Measurements from ENCODE around the gene MGME1.

The MGME1 gene

GRCh38 chr20:17940224-17940971, 28.4 kb upstream of the MGME1 start:
- DNase-seq (ENCODE audit: low read depth in 2 of 2) = no peak

GRCh38 chr20:17941087-17941825, 27.6 kb upstream of the MGME1 start:
- DNase-seq (ENCODE audit: low read depth in 2 of 2) = no peak

- DNase-seq (ENCODE audit: low read depth in 2 of 2) = no peak
These were observed 27.0 kb upstream of the MGME1 start for GRCh38 chr20:17941826-17942196.

- no peak for DNase-seq (ENCODE audit: low read depth in 2 of 2)
These were observed 25.5 kb upstream of the MGME1 start for GRCh38 chr20:17943343-17943742.

- no peak for DNase-seq (ENCODE audit: low read depth in 2 of 2)
These were observed 23.9 kb upstream of the MGME1 start for GRCh38 chr20:17944854-17945474.

DNA sequence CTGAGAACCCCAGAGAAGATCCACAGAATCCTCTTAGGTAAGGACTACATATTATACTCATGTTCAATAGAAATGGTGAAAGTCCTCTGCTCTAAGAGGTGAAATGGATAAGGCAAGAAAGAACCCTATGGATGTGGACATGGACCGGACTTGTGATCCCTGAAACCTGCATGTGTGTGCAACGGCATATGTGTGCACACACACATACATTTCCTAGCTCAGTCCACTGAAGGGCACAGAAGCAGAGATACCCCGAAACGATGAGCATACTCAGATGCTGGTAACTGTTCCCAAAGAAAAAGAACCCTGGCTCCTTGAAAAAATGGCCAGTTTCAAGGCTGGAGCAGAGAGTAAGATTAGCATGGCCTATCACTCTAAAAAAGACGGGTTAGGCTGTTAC, 22.8 kb upstream of the MGME1 start:
- no peak for DNase-seq (ENCODE audit: low read depth in 2 of 2)

DNA sequence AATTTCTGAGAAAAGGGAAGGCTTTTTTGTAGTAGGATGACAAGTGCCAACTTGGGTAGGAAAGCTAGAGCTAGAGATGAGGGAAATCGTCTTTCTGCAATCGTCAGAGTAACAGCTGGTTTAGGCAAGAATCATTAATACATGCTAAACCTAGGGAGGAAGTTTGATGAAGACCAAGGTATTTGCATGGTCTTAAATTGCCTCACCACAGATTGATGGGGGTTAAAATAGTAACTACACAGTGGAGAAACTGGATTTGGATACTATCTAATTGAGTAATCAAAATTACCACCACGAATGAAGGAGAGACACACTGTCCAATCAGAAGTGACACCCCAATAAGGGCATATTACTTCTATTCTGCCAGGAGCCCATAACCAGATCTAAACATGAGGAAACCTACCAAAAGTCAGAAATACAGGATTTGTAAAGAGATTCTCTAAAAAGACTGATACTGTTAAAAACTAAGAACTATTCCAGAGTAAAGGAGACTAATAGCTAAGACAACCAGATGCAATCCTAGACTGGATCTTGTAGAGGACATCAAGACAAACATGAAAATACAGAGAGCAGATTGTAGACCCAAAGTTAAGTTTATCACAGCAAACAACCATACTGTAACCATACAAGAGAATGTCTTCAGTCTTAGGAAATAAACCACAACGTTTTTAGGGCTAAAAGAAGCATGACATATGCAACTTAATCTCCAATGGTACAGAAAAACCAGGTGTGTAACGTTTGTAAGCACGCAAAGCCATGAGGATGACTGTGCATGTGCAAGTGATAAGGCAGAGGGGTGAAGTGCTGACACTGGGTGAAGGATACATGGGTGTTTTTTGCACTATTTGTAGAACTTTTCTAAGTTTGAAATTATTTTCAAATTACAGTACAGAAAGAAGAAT, 22.0 kb upstream of the MGME1 start:
- no peak for DNase-seq (ENCODE audit: low read depth in 2 of 2)

GRCh38 chr20:17947474-17947815, 21.4 kb upstream of the MGME1 start:
- DNase-seq (ENCODE audit: low read depth in 2 of 2) = no peak

- no peak for DNase-seq (ENCODE audit: low read depth in 2 of 2)
These were observed 20.4 kb upstream of the MGME1 start for GRCh38 chr20:17948442-17948841.

DNA sequence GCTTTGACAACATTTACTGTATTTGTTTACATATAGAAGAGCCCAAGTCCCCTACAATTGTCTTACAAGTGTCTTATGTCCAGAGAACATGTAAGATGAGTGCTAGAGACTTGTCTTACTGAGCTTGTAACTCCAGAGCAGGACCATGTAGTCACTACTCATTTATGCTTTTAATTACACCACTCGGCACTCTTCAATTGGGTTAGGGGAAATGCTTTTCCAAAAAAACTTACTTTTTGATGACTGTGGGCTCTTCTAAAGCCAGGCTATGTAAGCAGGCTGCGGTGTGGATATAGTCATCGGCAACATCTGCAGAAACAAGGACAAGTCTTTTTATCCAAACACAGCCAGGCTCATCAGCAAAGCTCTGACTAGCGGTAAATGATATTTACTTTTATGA, 18.9 kb upstream of the MGME1 start:
- no peak for DNase-seq (ENCODE audit: low read depth in 2 of 2)

DNA sequence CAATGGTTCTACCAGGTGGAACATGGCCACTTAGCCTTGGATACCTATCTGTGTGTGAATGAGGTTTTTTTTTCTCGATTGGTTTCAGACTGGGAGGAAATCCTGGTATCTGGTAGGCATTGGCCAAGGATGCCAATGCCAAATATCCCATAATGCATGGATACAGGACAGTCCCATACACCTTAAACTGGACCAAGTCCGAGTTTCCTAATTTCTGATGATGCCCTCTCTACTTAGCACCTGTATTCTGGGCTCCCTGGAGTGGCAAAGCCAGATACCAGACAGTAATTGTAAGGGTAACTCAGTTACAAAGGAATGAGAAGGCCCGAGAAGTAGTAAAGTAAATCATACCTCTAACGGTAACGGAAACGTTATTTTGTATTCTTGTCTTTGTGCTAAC, 18.1 kb upstream of the MGME1 start:
- DNase-seq (ENCODE audit: low read depth in 2 of 2) = no peak

GRCh38 chr20:17951323-17951722, 17.5 kb upstream of the MGME1 start:
- no peak for DNase-seq (ENCODE audit: low read depth in 2 of 2)

GRCh38 chr20:17952692-17953684, 15.8 kb upstream of the MGME1 start:
- DNase-seq (ENCODE audit: low read depth in 2 of 2) = no peak

- no peak for DNase-seq (ENCODE audit: low read depth in 2 of 2)
These were observed 14.9 kb upstream of the MGME1 start for GRCh38 chr20:17953935-17954334.

DNA sequence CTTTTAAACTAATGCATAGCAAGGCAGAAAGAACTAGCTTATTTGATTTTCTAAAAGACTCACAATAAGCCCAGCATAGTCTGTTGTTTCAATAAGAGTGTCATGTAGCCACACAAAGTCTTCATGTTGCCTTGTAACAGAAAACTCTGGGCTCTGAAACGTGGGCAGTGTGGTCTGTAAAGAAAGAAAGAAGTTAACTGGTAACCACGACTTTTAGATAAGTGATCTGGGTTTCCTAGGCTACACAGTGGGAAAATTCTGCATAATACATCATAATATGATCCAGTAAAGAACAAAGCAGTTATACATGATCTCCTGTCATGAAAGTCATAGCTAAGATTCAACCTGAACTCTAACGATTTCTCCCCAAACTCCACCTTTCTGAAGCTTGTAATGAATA, 13.5 kb upstream of the MGME1 start:
- no peak for DNase-seq (ENCODE audit: low read depth in 2 of 2)

GRCh38 chr20:17956099-17956685, 12.6 kb upstream of the MGME1 start:
- no peak for DNase-seq (ENCODE audit: low read depth in 2 of 2)

GRCh38 chr20:17957505-17958363, 11.1 kb upstream of the MGME1 start:
- DNase-seq (ENCODE audit: low read depth in 2 of 2) = no peak

GRCh38 chr20:17958373-17959256, 10.2 kb upstream of the MGME1 start:
- DNase-seq (ENCODE audit: low read depth in 2 of 2) = no peak

DNA sequence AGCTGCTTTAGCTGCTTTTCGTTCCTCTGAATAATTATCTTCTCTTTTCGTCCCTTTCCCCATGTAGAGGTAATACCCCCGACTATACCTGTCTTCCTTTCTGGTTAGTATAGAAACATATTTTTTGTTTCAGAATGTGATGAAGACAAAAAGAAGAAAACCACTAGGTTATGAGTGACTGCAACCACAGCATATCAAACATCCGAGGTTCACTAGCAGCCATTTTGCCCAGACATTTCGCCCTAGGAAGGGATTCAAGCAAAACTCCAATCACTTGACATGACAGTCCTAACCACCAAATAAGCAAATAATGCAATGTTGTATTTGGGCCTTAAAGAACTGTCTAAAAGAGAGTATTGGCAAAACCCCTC, 9.6 kb upstream of the MGME1 start:
- no peak for DNase-seq (ENCODE audit: low read depth in 2 of 2)

Measured in stimulated activated CD8-positive, alpha-beta memory T cell treated with anti-CD3 and anti-CD28 coated beads, Interleukin-15, amount 100 ng/mL, for 4 hours (primary cell).